ENCODE measurements around the gene ESR1. TPM values are rescaled to one million over a fixed set of nuclear protein-coding genes. Genes with fewer than 3 reads are reported as not detected.

The ESR1 gene
- total RNA-seq, 1 experiment from 2014 or later, result not detected

GRCh38 chr6:152050451-152051195 is 243.1 kb downstream of the ESR1 start:
- no peaks in the 10 kb centered on the region; the same call in 1 of the 2 replicates for H3K27me3 ChIP-seq (replicated peaks; ENCODE audit: control insufficient read depth, insufficient read depth, low read length)
- no peak for DNase-seq
- intact Hi-C loops (cut with micrococcal nuclease; ENCODE audit: unreplicated experiment), result no loop called here
- no peaks in the 10 kb centered on the region for H3K4me1 Mint-ChIP-seq (ENCODE audit: low read depth, unreplicated experiment)
- ChIA-PET POLR2A (no interaction called here), CTCF (no interaction called here)
- H3K9me3 Mint-ChIP-seq (ENCODE audit: unreplicated experiment), result no peaks in the 10 kb centered on the region
- H3K9me3 ChIP-seq, result no peaks in the 10 kb centered on the region
- no peak overlapping the region for H3K4me3 Mint-ChIP-seq (ENCODE audit: unreplicated experiment)
- H3K27me3 Mint-ChIP-seq (ENCODE audit: insufficient read depth, unreplicated experiment), result peaks cover 14% of the 10 kb centered on the region
- no TSS peak for BruUV-seq (replicated peaks)
- no peak overlapping the region for H3K4me3 ChIP-seq (ENCODE audit: low read depth, low read length)
- no peaks in the 10 kb centered on the region for H3K36me3 ChIP-seq (ENCODE audit: control insufficient read depth, insufficient read depth, low read length)
- no peaks in the 10 kb centered on the region for H3K4me1 ChIP-seq
- H3K27ac Mint-ChIP-seq (ENCODE audit: unreplicated experiment), result no peak overlapping the region
- no peak for TF ChIP-seq CTCF (IDR thresholded peaks at IDR 0.05; ENCODE audit: insufficient read depth in 1 of 2, low read depth in 1 of 2, low read length in 1 of 2, severe bottlenecking in 1 of 2, unreplicated experiment in 1 of 2)
- H3K36me3 Mint-ChIP-seq (ENCODE audit: insufficient read depth, unreplicated experiment), result no peaks in the 10 kb centered on the region

- peaks cover 1% of the 10 kb centered on the region; the same call in 1 of the 2 replicates for H3K27me3 ChIP-seq (replicated peaks; ENCODE audit: control insufficient read depth, insufficient read depth, low read length)
- no peaks in the 10 kb centered on the region for H3K4me1 ChIP-seq
- Mint-ChIP-seq H3K27me3 (ENCODE audit: insufficient read depth, unreplicated experiment) (peaks cover 11% of the 10 kb centered on the region), H3K36me3 (ENCODE audit: insufficient read depth, unreplicated experiment) (no peaks in the 10 kb centered on the region), H3K4me1 (ENCODE audit: low read depth, unreplicated experiment) (no peaks in the 10 kb centered on the region), H3K27ac (ENCODE audit: unreplicated experiment) (no peak overlapping the region), H3K9me3 (ENCODE audit: unreplicated experiment) (no peaks in the 10 kb centered on the region), H3K4me3 (ENCODE audit: unreplicated experiment) (no peak overlapping the region)
- H3K9me3 ChIP-seq, result no peaks in the 10 kb centered on the region
- intact Hi-C loops (cut with micrococcal nuclease; ENCODE audit: unreplicated experiment), result no loop called here
- CTCF ChIA-PET, result no interaction called here
- POLR2A ChIA-PET, result no interaction called here
- no peak for TF ChIP-seq CTCF (IDR thresholded peaks at IDR 0.05; ENCODE audit: insufficient read depth in 1 of 2, low read depth in 1 of 2, low read length in 1 of 2, severe bottlenecking in 1 of 2, unreplicated experiment in 1 of 2)
- no peak for DNase-seq
- BruUV-seq (replicated peaks), result no TSS peak
- H3K4me3 ChIP-seq (ENCODE audit: low read depth, low read length), result no peak overlapping the region
- no peaks in the 10 kb centered on the region for H3K36me3 ChIP-seq (ENCODE audit: control insufficient read depth, insufficient read depth, low read length)
These were observed 244.6 kb downstream of the ESR1 start for GRCh38 chr6:152052061-152052460.

GRCh38 chr6:152053332-152053731 is 245.8 kb downstream of the ESR1 start:
- Histone ChIP-seq H3K4me3 (ENCODE audit: low read depth, low read length) (no peak overlapping the region), H3K27me3 (replicated peaks; ENCODE audit: control insufficient read depth, insufficient read depth, low read length) (peaks cover 1% of the 10 kb centered on the region; the same call in 1 of the 2 replicates), H3K4me1 (no peaks in the 10 kb centered on the region), H3K36me3 (ENCODE audit: control insufficient read depth, insufficient read depth, low read length) (no peaks in the 10 kb centered on the region), H3K9me3 (no peaks in the 10 kb centered on the region)
- Mint-ChIP-seq H3K27ac (ENCODE audit: unreplicated experiment) (no peak overlapping the region), H3K4me3 (ENCODE audit: unreplicated experiment) (no peak overlapping the region), H3K27me3 (ENCODE audit: insufficient read depth, unreplicated experiment) (peaks cover 9% of the 10 kb centered on the region), H3K9me3 (ENCODE audit: unreplicated experiment) (no peaks in the 10 kb centered on the region), H3K4me1 (ENCODE audit: low read depth, unreplicated experiment) (no peaks in the 10 kb centered on the region), H3K36me3 (ENCODE audit: insufficient read depth, unreplicated experiment) (no peaks in the 10 kb centered on the region)
- CTCF ChIA-PET, result no interaction called here
- no TSS peak for BruUV-seq (replicated peaks)
- POLR2A ChIA-PET, result no interaction called here
- no peak for DNase-seq
- TF ChIP-seq CTCF (IDR thresholded peaks at IDR 0.05; ENCODE audit: insufficient read depth in 1 of 2, low read depth in 1 of 2, low read length in 1 of 2, severe bottlenecking in 1 of 2, unreplicated experiment in 1 of 2), result no peak
- intact Hi-C loops (cut with micrococcal nuclease; ENCODE audit: unreplicated experiment), result no loop called here

All from Caco-2 (cell line).